Measurements from ENCODE around the gene PODN. TPM values are rescaled to one million over a fixed set of nuclear protein-coding genes. Genes with fewer than 3 reads are reported as not detected.
A peak's percentile ranks its signal among the peaks of the same experiment; 100 is the strongest.

Gene PODN
- total and polyA plus RNA-seq, 2 of the 4 experiments (the other 2 are of a cell fraction): 0.54 to 6.2 TPM

GRCh38 chr1:53044926-53045325 is 17.1 kb upstream of the PODN start:
- no peak for DNase-seq
- dilution Hi-C loops (cut with HindIII; ENCODE audit: low sequenced_read_pairs, unreplicated experiment) (no loop called here), intact Hi-C loops (cut with micrococcal nuclease) (no loop called here), in situ Hi-C loops (cut with MboI; ENCODE audit: low sequenced_read_pairs) (no loop called here)
- Histone ChIP-seq H3K27me3 (ENCODE audit: control insufficient read depth, insufficient read depth, low read length) (no peaks in the 10 kb centered on the region), H2AK9ac (replicated peaks; ENCODE audit: low read depth, low read length, poor library complexity) (no peak overlapping the region), H2BK5ac (ENCODE audit: low read depth, low read length, poor library complexity, severe bottlenecking) (peak overlapping the region; percentile 15), H3K79me1 (ENCODE audit: low read depth in 1 of 2, low read length in 2 of 2) (peaks cover 2 to 42% of the 10 kb centered on the region in 2 experiments; a peak in 3 of 4 replicates), H3K56ac (ENCODE audit: extremely low read depth, insufficient read depth, low read length) (no peak overlapping the region), H3K14ac (replicated peaks; ENCODE audit: low read depth, low read length) (no peak overlapping the region), H4K20me1 (ENCODE audit: insufficient read depth, low read length) (no peaks in the 10 kb centered on the region), H3K4me3 (ENCODE audit: insufficient read depth, low read depth, low read length) (no peak overlapping the region), H2BK15ac (ENCODE audit: low read depth, low read length) (no peak overlapping the region), H3K9me1 (ENCODE audit: insufficient read depth, low read length) (peaks cover 13% of the 10 kb centered on the region), H2AK5ac (ENCODE audit: low read depth, low read length) (no peak overlapping the region), H2BK120ac (ENCODE audit: low read depth, low read length) (no peak overlapping the region; the same call in 1 of the 2 replicates), H3K4me2 (ENCODE audit: low read depth, low read length) (no peak overlapping the region), H2AFZ (replicated peaks; ENCODE audit: low read length, poor library complexity) (no peak overlapping the region), H3K9ac (ENCODE audit: low read depth, low read length) (no peak overlapping the region), H2BK20ac (ENCODE audit: low read depth, low read length) (no peak overlapping the region), H3K4ac (ENCODE audit: low read depth, low read length) (no peak overlapping the region), H3K18ac (ENCODE audit: low read depth, low read length) (no peak overlapping the region), H3K9me3 (ENCODE audit: control insufficient read depth, insufficient read depth, low read length) (no peaks in the 10 kb centered on the region), H3K27ac (ENCODE audit: insufficient read depth, low read length) (no peak overlapping the region), H3K4me1 (ENCODE audit: control insufficient read depth, insufficient read depth, low read length) (peaks cover 16% of the 10 kb centered on the region), H4K5ac (ENCODE audit: low read depth, low read length) (no peak overlapping the region), H3K23ac (ENCODE audit: low read depth, low read length) (no peak overlapping the region), H4K91ac (ENCODE audit: insufficient read depth, low read depth, low read length) (no peak overlapping the region), H3K36me3 (ENCODE audit: control insufficient read depth, insufficient read depth, low read length) (peaks cover 8% of the 10 kb centered on the region), H4K8ac (ENCODE audit: low read depth in 2 of 2, low read length in 2 of 2) (no peak overlapping the region)
- ChIA-PET POLR2A (ENCODE audit: unreplicated experiment) (no interaction called here), CTCF (no interaction called here)
- WGBS, 2 experiments (ENCODE audit: extremely low coverage in 2 of 2, insufficient read length in 1 of 2): no CpG with 5 or more reads among the region's 5 CpGs
- ATAC-seq (ENCODE audit: low read depth): no peak
- no TSS peak for BruUV-seq (replicated peaks)
- TF ChIP-seq, protein P1, sequence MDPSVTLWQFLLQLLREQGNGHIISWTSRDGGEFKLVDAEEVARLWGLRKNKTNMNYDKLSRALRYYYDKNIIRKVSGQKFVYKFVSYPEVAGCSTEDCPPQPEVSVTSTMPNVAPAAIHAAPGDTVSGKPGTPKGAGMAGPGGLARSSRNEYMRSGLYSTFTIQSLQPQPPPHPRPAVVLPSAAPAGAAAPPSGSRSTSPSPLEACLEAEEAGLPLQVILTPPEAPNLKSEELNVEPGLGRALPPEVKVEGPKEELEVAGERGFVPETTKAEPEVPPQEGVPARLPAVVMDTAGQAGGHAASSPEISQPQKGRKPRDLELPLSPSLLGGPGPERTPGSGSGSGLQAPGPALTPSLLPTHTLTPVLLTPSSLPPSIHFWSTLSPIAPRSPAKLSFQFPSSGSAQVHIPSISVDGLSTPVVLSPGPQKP (IDR thresholded peaks at IDR 0.05; ENCODE audit: borderline replicate concordance, low read depth, low read length): no peak
- TF ChIP-seq NFE2L2 (IDR thresholded peaks at IDR 0.05; ENCODE audit: low read depth, low read length) (no peak), CEBPB (IDR thresholded peaks at IDR 0.05; ENCODE audit: low read depth, low read length) (no peak), POLR2A (IDR thresholded peaks at IDR 0.05; ENCODE audit: low read depth, low read length) (no peak), USF2 (IDR thresholded peaks at IDR 0.05; ENCODE audit: low read depth, low read length) (no peak), RAD21 (IDR thresholded peaks at IDR 0.05; ENCODE audit: low read length) (no peak), RCOR1 (IDR thresholded peaks at IDR 0.05; ENCODE audit: insufficient replicate concordance, low read length) (no peak), FOS (IDR thresholded peaks at IDR 0.05; ENCODE audit: low read depth, low read length) (no peak), MXI1 (IDR thresholded peaks at IDR 0.05; ENCODE audit: borderline replicate concordance, low read depth, low read length) (no peak), SMC3 (IDR thresholded peaks at IDR 0.05; ENCODE audit: low read depth, low read length) (no peak)
